Stomach (tissue), 9 donors: Measurements from ENCODE around the gene MET. TPM values are rescaled to one million over a fixed set of nuclear protein-coding genes. Genes with fewer than 3 reads are reported as not detected.
A peak's percentile ranks its signal among the peaks of the same experiment; 100 is the strongest.

ENCODE experiments used
- DNase-seq, 2 donors: peaks; one replicate each; pipeline versions ENCODE4 v3.0.0 to v3.0.0-alpha.2; 2013 to 2019
- H3K27ac ChIP-seq, 5 donors: fragments of 200-600 bp in 4 of 5; sonication (generic) in 4 of 5; one replicate each; pipeline ENCODE4 v1.5.1; 2013 to 2019; ENCODE audit warnings: mild to moderate bottlenecking in 1 of 5, moderate library complexity in 1 of 5
- H3K27me3 ChIP-seq, 3 donors: fragments of 200-600 bp; sonication (generic); one replicate each; pipeline ENCODE4 v1.5.1; 2017 to 2019; ENCODE audit warnings: mixed run types in 1 of 3
- H3K36me3 ChIP-seq, 4 donors: fragments of 200-600 bp; sonication (generic); 1 replicate in 3 of 4; 2 replicates in 1 of 4; pipeline ENCODE4 v1.5.1; 2016 to 2019
- H3K4me1 ChIP-seq, 4 donors: fragments of 200-600 bp; sonication (generic); one replicate each; pipeline ENCODE4 v1.5.1; 2016 to 2019
- H3K4me3 ChIP-seq, 4 donors: fragments of 200-600 bp; sonication (generic) in 3 of 4; one replicate each; pipeline ENCODE4 v1.5.1; 2016 to 2019; ENCODE audit warnings: mild to moderate bottlenecking in 1 of 4
- H3K9me3 ChIP-seq, 4 donors: fragments of 200-600 bp; sonication (generic); one replicate each; pipeline ENCODE4 v1.5.1; 2016 to 2019
- CTCF ChIP-seq, 7 experiments: fragments of 450-650 bp in 4 of 7; fragments of 200-600 bp in 3 of 7; sonication (generic) in 3 of 7; IDR thresholded peaks; one replicate each; pipeline ENCODE4 v1.5.1; 2016 to 2019; ENCODE audit warnings: antibody characterized with exemption in 7 of 7, control low read depth in 2 of 7, mild to moderate bottlenecking in 1 of 7
- EP300 ChIP-seq: sonication (generic); formaldehyde crosslinking; IDR thresholded peaks from one replicate; pipeline ENCODE4 v1.6.1; 2017; ENCODE audit warnings: antibody characterized with exemption
- POLR2A ChIP-seq, 4 donors: fragments of 450-650 bp; IDR thresholded peaks; one replicate each; pipeline ENCODE4 v1.6.1; 2016; ENCODE audit warnings: antibody characterized with exemption in 4 of 4, control low read depth in 2 of 4, mild to moderate bottlenecking in 1 of 4, moderate library complexity in 1 of 4
- POLR2AphosphoS5 ChIP-seq, 3 donors: sonication (generic); formaldehyde crosslinking; IDR thresholded peaks; one replicate each; pipeline ENCODE4 v1.6.1; 2016; ENCODE audit warnings: antibody characterized with exemption in 3 of 3
- WGBS, 5 donors: extraction: QIAGEN DNeasy Blood & Tissue Kit in 3 of 5; methylation state at CpG; one replicate each; pipeline versions ENCODE4 v1.1.5 to v1.1.7; 2013 to 2018; 5-methylcytosine and 5-hydroxymethylcytosine counted together
- intact Hi-C: fragments of 100-400 bp; cut with DNase I; formaldehyde crosslinking; loops from one replicate; pipeline ENCODE4 v1.15.1; 2023; ENCODE audit warnings: low total_unique reads
- polyA plus RNA-seq, 3 donors: library from polyadenylated mRNA; stranded (reverse); fragments of 200-250 nt; gene quantifications; one replicate each; pipeline ENCODE4 v1.2.3, GENCODE V29; 2013
- total RNA-seq, 5 donors: library from RNA; depleted of rRNA; stranded (reverse); fragments of >200 nt; gene quantifications; one replicate each; pipeline versions ENCODE4 v1.1.0 to v1.2.3, GENCODE V29; 2014 to 2016
- donor health status: healthy with polysubstance abuse.
- donor health status: Bipolar disorder and iron deficiency.
- donor health status: healthy.

The MET gene
- total and polyA plus RNA-seq, 8 donors, result 0.58 to 36.2 (median 4.3) TPM

GRCh38 chr7:116779216-116779615 lies 107.2 kb downstream of the MET start:
- WGBS, 5 donors, result 78 to 86% (median 84%) methylated on average over 4 of the region's 4 CpGs
- no peak for DNase-seq
- TF ChIP-seq CTCF (IDR thresholded peaks at IDR 0.05) (no peak), EP300 (no peak), POLR2AphosphoS5 (IDR thresholded peaks at IDR 0.05) (no peak), POLR2A (IDR thresholded peaks at IDR 0.05) (no peak)
- intact Hi-C loops, result no loop called here
- H3K4me1 ChIP-seq, result peaks cover 7 to 66% (median 37%) of the 10 kb centered on the region in 4 donors
- peaks cover 0 to 11% (median 0%) of the 10 kb centered on the region in 4 donors for H3K36me3 ChIP-seq
- H3K27ac ChIP-seq, result no peak overlapping the region
- no peak overlapping the region for H3K4me3 ChIP-seq
- H3K9me3 ChIP-seq, result no peaks in the 10 kb centered on the region
- no peaks in the 10 kb centered on the region for H3K27me3 ChIP-seq

GRCh38 chr7:116779931-116780330 lies 107.9 kb downstream of the MET start:
- Histone ChIP-seq H3K9me3 (no peaks in the 10 kb centered on the region), H3K27me3 (no peaks in the 10 kb centered on the region), H3K4me1 (peaks cover 7 to 66% (median 36%) of the 10 kb centered on the region in 4 donors), H3K27ac (peak overlapping the region in 3 of 5 donors; percentile 39 to 72 (median 55)), H3K36me3 (peaks cover 0 to 13% (median 0%) of the 10 kb centered on the region in 4 donors), H3K4me3 (no peak overlapping the region)
- WGBS, 5 donors, result 47 to 64% (median 57%) methylated on average over 3 of the region's 3 CpGs
- DNase-seq, result no peak
- TF ChIP-seq CTCF (IDR thresholded peaks at IDR 0.05) (no peak), POLR2A (IDR thresholded peaks at IDR 0.05) (no peak)
- intact Hi-C loops, result no loop called here

GRCh38 chr7:116780521-116780920 lies 108.5 kb downstream of the MET start:
- Histone ChIP-seq H3K27me3 (no peaks in the 10 kb centered on the region), H3K9me3 (no peaks in the 10 kb centered on the region), H3K27ac (peak overlapping the region in 4 of 5 donors; percentile 22 to 72 (median 47)), H3K4me3 (no peak overlapping the region), H3K36me3 (peaks cover 0 to 14% (median 0%) of the 10 kb centered on the region in 4 donors), H3K4me1 (peaks cover 7 to 64% (median 35%) of the 10 kb centered on the region in 4 donors)
- TF ChIP-seq POLR2AphosphoS5 (IDR thresholded peaks at IDR 0.05), result no peak
- TF ChIP-seq CTCF (IDR thresholded peaks at IDR 0.05), result no peak
- DNase-seq, result no peak
- 17 to 41% (median 31%) methylated on average over 1 of the region's 1 CpG for WGBS, 5 donors
- intact Hi-C loops, result no loop called here

- intact Hi-C loops, result no loop called here
- 30 to 37% (median 32%) methylated on average over 1 of the region's 1 CpG for WGBS, 5 donors
- H3K9me3 ChIP-seq, result no peaks in the 10 kb centered on the region
- no peaks in the 10 kb centered on the region for H3K27me3 ChIP-seq
- no peak for TF ChIP-seq POLR2A (IDR thresholded peaks at IDR 0.05)
- peak in 2 of 3 donors; percentile 47 to 69 for TF ChIP-seq POLR2AphosphoS5 (IDR thresholded peaks at IDR 0.05)
- H3K4me1 ChIP-seq, result peaks cover 7 to 60% (median 35%) of the 10 kb centered on the region in 4 donors
- no peak overlapping the region for H3K4me3 ChIP-seq
- H3K27ac ChIP-seq, result peak overlapping the region in 4 of 5 donors; percentile 22 to 72 (median 47)
- H3K36me3 ChIP-seq, result peaks cover 0 to 14% (median 0%) of the 10 kb centered on the region in 4 donors
- peak; percentile 85 to 88 for DNase-seq
Observed at GRCh38 chr7:116780966-116781365, 109.0 kb downstream of the MET start.

- TF ChIP-seq CTCF (IDR thresholded peaks at IDR 0.05) (no peak), POLR2AphosphoS5 (IDR thresholded peaks at IDR 0.05) (no peak), EP300 (no peak), POLR2A (IDR thresholded peaks at IDR 0.05) (no peak)
- H3K36me3 ChIP-seq, result peaks cover 0 to 14% (median 0%) of the 10 kb centered on the region in 4 donors
- no peak overlapping the region for H3K4me3 ChIP-seq
- no peaks in the 10 kb centered on the region for H3K27me3 ChIP-seq
- peak overlapping the region in 1 of 5 donors; percentile 72 for H3K27ac ChIP-seq
- H3K4me1 ChIP-seq, result peaks cover 7 to 54% (median 35%) of the 10 kb centered on the region in 4 donors
- DNase-seq, result no peak
- WGBS, 5 donors, result 77 to 84% (median 78%) methylated on average over 2 of the region's 2 CpGs
- no peaks in the 10 kb centered on the region for H3K9me3 ChIP-seq
- intact Hi-C loops, result no loop called here
Observed at GRCh38 chr7:116781584-116781983, 109.6 kb downstream of the MET start.
